Loucy (cell line): ENCODE measurements around the gene SRPK1.
"Not testable (repeated sequence)": the region's sequence is repeated elsewhere in the genome, so short reads cannot be mapped to it uniquely, and the experiment has no call there.

Experiments
- H2AFZ ChIP-seq: fragments of 200-600 bp; sonication (generic); 2 replicates; pipeline ENCODE4 v1.6.0; 2016; ENCODE audit warnings: antibody characterized with exemption, mild to moderate bottlenecking, low read length, moderate library complexity
- H3F3A ChIP-seq: fragments of 200-600 bp; 2 replicates; pipeline ENCODE4 v1.6.0; 2016; ENCODE audit warnings: antibody characterized with exemption, low read depth, mild to moderate bottlenecking
- H3K27me3 ChIP-seq: fragments of 200-600 bp; sonication (generic); 2 replicates; pipeline ENCODE4 v1.6.1; 2014; ENCODE audit warnings: low read length, mild to moderate bottlenecking; ENCODE audit not compliant: insufficient read depth, poor library complexity, severe bottlenecking
- H3K36me3 ChIP-seq: fragments of 200-600 bp; sonication (generic); 2 replicates; pipeline ENCODE4 v1.6.1; 2016; ENCODE audit warnings: low read length; ENCODE audit not compliant: insufficient read depth
- H3K4me1 ChIP-seq: fragments of 200-600 bp; sonication (generic); 2 replicates; pipeline ENCODE4 v1.5.1; 2014; ENCODE audit warnings: low read length, mild to moderate bottlenecking; ENCODE audit not compliant: insufficient read depth, poor library complexity, severe bottlenecking
- H3K4me2 ChIP-seq: fragments of 200-600 bp; sonication (generic); 2 replicates; pipeline ENCODE4 v1.6.0; 2014; ENCODE audit warnings: antibody characterized with exemption, low read length, low read depth, mild to moderate bottlenecking; ENCODE audit not compliant: poor library complexity, severe bottlenecking
- H3K4me3 ChIP-seq: fragments of 200-600 bp; sonication (generic); 2 replicates; pipeline ENCODE4 v1.5.1; 2014; ENCODE audit warnings: low read length, mild to moderate bottlenecking, mixed read lengths; ENCODE audit not compliant: poor library complexity, severe bottlenecking
- H3K79me2 ChIP-seq: fragments of 200-600 bp; sonication (generic); 2 replicates; pipeline ENCODE4 v1.6.1; 2014; ENCODE audit warnings: low read length; ENCODE audit not compliant: insufficient read depth
- H3K9ac ChIP-seq: fragments of 200-600 bp; sonication (generic); 2 replicates; pipeline ENCODE4 v1.6.0; 2014; ENCODE audit warnings: mild to moderate bottlenecking, low read depth, low read length, moderate library complexity; ENCODE audit not compliant: poor library complexity, severe bottlenecking
- H3K9me2 ChIP-seq: fragments of 200-600 bp; sonication (generic); replicated peaks from 2 replicates; pipeline ENCODE4 v1.6.1; 2016; ENCODE audit warnings: low read depth, low read length, mixed read lengths
- H3K9me3 ChIP-seq: fragments of 200-600 bp; sonication (generic); 2 replicates; pipeline ENCODE4 v1.6.1; 2014; ENCODE audit warnings: mild to moderate bottlenecking, antibody characterized with exemption, low read length, low read depth; ENCODE audit not compliant: insufficient read depth
- H4K20me1 ChIP-seq: fragments of 200-600 bp; sonication (generic); 2 replicates; pipeline ENCODE4 v1.6.0; 2014; ENCODE audit warnings: antibody characterized with exemption, low read length, mild to moderate bottlenecking; ENCODE audit not compliant: insufficient read depth, poor library complexity, severe bottlenecking
- EZH2phosphoT487 ChIP-seq: fragments of 200-600 bp; IDR thresholded peaks from 2 replicates; pipeline ENCODE4 v1.6.1; 2018; ENCODE audit warnings: antibody characterized with exemption, mild to moderate bottlenecking, moderate library complexity, borderline replicate concordance
- TF ChIP-seq, protein P1 (sequence below): fragments of 200-600 bp; sonication (generic); conservative IDR thresholded peaks from 2 replicates; pipeline ENCODE4 v1.5.1; 2014; ENCODE audit warnings: mild to moderate bottlenecking, antibody characterized with exemption, low read length

The SRPK1 gene

GRCh38 chr6:35916056-35916455 lies 4.8 kb downstream of the SRPK1 start:
- Histone ChIP-seq H3K79me2 (peaks cover 90% of the 10 kb centered on the region), H3K4me2 (peak overlapping the region; percentile 78), H3F3A (no peaks in the 10 kb centered on the region), H3K36me3 (peaks cover 25% of the 10 kb centered on the region; the same call in 1 of the 2 replicates), H3K27me3 (no peaks in the 10 kb centered on the region), H2AFZ (no peak overlapping the region), H3K4me3 (peak overlapping the region; percentile 90), H3K9me2 (no peaks in the 10 kb centered on the region), H3K9ac (no peak overlapping the region), H4K20me1 (peaks cover 62% of the 10 kb centered on the region), H3K4me1 (peaks cover 22% of the 10 kb centered on the region), H3K9me3 (peaks cover 3% of the 10 kb centered on the region; the same call in 1 of the 2 replicates)
- no peak for TF ChIP-seq EZH2phosphoT487
- TF ChIP-seq, protein P1, sequence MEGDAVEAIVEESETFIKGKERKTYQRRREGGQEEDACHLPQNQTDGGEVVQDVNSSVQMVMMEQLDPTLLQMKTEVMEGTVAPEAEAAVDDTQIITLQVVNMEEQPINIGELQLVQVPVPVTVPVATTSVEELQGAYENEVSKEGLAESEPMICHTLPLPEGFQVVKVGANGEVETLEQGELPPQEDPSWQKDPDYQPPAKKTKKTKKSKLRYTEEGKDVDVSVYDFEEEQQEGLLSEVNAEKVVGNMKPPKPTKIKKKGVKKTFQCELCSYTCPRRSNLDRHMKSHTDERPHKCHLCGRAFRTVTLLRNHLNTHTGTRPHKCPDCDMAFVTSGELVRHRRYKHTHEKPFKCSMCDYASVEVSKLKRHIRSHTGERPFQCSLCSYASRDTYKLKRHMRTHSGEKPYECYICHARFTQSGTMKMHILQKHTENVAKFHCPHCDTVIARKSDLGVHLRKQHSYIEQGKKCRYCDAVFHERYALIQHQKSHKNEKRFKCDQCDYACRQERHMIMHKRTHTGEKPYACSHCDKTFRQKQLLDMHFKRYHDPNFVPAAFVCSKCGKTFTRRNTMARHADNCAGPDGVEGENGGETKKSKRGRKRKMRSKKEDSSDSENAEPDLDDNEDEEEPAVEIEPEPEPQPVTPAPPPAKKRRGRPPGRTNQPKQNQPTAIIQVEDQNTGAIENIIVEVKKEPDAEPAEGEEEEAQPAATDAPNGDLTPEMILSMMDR: no peak

GRCh38 chr6:35914536-35914935 lies 6.4 kb downstream of the SRPK1 start:
- Histone ChIP-seq H3K4me2 (peak overlapping the region; percentile 43), H3K27me3 (no peaks in the 10 kb centered on the region), H3K9me3 (peaks cover 15% of the 10 kb centered on the region; the same call in 1 of the 2 replicates), H3F3A (no peaks in the 10 kb centered on the region), H3K36me3 (peaks cover 39% of the 10 kb centered on the region; the same call in 1 of the 2 replicates), H4K20me1 (peaks cover 54% of the 10 kb centered on the region), H3K4me1 (peaks cover 22% of the 10 kb centered on the region), H3K9ac (no peak overlapping the region), H3K79me2 (peaks cover 94% of the 10 kb centered on the region), H3K9me2 (no peaks in the 10 kb centered on the region), H3K4me3 (no peak overlapping the region), H2AFZ (no peak overlapping the region)
- TF ChIP-seq EZH2phosphoT487: no peak
- TF ChIP-seq, protein P1: no peak

GRCh38 chr6:35911871-35912653 lies 8.8 kb downstream of the SRPK1 start:
- H3K36me3 ChIP-seq: peaks cover 58% of the 10 kb centered on the region; the same call in 1 of the 2 replicates
- peaks cover 90% of the 10 kb centered on the region for H3K79me2 ChIP-seq
- peaks cover 28% of the 10 kb centered on the region; the same call in 1 of the 2 replicates for H3K9me3 ChIP-seq
- H3K27me3 ChIP-seq: no peaks in the 10 kb centered on the region
- no peak overlapping the region for H2AFZ ChIP-seq
- H3F3A ChIP-seq: no peaks in the 10 kb centered on the region
- peak overlapping the region; percentile 2 for H3K4me2 ChIP-seq
- H3K4me3 ChIP-seq: no peak overlapping the region
- TF ChIP-seq, protein P1: no peak
- no peak for TF ChIP-seq EZH2phosphoT487
- H4K20me1 ChIP-seq: peaks cover 29% of the 10 kb centered on the region
- peaks cover 3% of the 10 kb centered on the region for H3K4me1 ChIP-seq
- no peak overlapping the region for H3K9ac ChIP-seq
- H3K9me2 ChIP-seq: no peaks in the 10 kb centered on the region

- H3K9me2 ChIP-seq, H2AFZ ChIP-seq, H3K4me1 ChIP-seq, H3K9ac ChIP-seq, H3K4me3 ChIP-seq, H3F3A ChIP-seq, H3K4me2 ChIP-seq, H3K27me3 ChIP-seq: not testable (repeated sequence)
- Histone ChIP-seq H3K36me3 (peaks cover 56% of the 10 kb centered on the region; the same call in 1 of the 2 replicates), H3K9me3 (peaks cover 28% of the 10 kb centered on the region; the same call in 1 of the 2 replicates), H3K79me2 (peaks cover 89% of the 10 kb centered on the region), H4K20me1 (peaks cover 39% of the 10 kb centered on the region)
These were observed 11.3 kb downstream of the SRPK1 start for GRCh38 chr6:35909571-35909970.

DNA sequence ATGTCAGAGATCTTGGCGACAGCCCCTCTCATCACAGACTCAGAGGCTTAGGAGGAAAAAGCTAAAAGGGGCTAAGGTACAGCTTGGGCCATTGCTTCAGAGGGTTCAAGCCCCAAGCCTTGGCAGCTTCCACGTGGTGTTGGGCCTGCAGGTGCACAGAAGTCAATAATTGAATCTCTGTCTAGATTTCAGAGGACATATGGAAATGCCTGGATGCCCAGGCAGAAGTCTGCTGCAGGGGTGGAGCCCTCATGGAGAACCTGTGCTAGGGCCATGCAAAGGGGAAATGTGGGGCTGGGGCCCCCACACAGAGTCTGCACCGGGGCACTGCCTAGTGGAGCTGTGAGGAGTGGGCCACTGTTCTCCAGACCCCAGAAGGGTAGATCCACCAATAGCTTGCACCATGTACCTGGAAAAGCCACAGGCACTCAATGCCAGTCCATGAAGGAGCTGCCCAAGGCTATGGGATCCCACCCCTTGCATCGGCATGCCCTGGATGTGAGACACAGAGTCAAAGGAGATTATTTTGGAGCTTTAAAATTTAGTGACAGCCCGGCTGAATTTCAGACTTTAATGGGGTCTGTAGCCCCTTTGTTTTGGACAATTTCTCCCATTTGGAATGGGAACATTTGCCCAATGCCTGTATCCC lies 12.0 kb downstream of the SRPK1 start:
- Histone ChIP-seq H3K36me3 (peaks cover 57% of the 10 kb centered on the region), H4K20me1 (peaks cover 37% of the 10 kb centered on the region), H3K9me3 (peaks cover 28% of the 10 kb centered on the region; the same call in 1 of the 2 replicates), H3K79me2 (peaks cover 88% of the 10 kb centered on the region)
- H3K9me2 ChIP-seq, H3F3A ChIP-seq, H3K4me2 ChIP-seq, H2AFZ ChIP-seq, H3K9ac ChIP-seq, H3K27me3 ChIP-seq, H3K4me1 ChIP-seq, H3K4me3 ChIP-seq: not testable (repeated sequence)
